HG02798 (cell line): ENCODE results near the gene UBAC2.
"Not testable (repeated sequence)": the region's sequence is repeated elsewhere in the genome, so short reads cannot be mapped to it uniquely, and the experiment has no call there.

Source experiments
- ATAC-seq: cut with Tn5 transposase; IDR thresholded peaks from one replicate; pipeline ENCODE4 v1.9.1; 2021; ENCODE audit warnings: mild to moderate bottlenecking; ENCODE audit not compliant: unreplicated experiment, poor library complexity

Gene UBAC2

GRCh38 chr13:99182439-99182838 is 18.2 kb upstream of the UBAC2 start:
- no peak for ATAC-seq

GRCh38 chr13:99185606-99186005 is 15.0 kb upstream of the UBAC2 start:
- ATAC-seq: no peak

- ATAC-seq: no peak
Measured at GRCh38 chr13:99190147-99190985, 10.3 kb upstream of the UBAC2 start.

DNA sequence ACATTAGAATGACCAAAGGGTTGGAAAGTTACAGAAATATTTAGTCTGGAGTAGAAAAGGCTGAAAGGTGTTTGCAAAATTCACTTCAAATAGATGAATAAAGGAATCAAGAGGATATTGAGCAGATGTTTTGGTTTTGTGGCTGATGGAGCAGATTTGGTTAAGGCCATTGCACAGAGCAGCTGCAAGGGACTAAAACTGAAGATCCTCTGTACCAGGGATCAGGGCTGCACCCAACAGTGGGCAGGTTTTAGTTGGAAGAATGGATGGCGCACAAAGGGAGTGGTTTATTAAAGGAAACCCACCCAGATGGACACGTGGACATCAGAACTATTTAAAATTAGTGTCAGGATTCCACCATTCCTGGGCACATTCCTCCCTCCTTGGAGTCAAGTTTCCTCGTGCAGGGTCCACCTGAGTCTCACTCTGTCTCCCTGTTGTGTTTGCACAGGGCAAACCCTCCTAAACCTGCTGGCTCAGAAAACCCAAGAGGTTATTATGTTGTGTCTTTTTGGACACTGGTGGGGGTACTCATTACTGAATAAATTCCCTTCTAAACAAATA is 9.2 kb upstream of the UBAC2 start:
- no peak for ATAC-seq

- no peak for ATAC-seq
Measured at GRCh38 chr13:99191900-99192399, 8.7 kb upstream of the UBAC2 start.

DNA sequence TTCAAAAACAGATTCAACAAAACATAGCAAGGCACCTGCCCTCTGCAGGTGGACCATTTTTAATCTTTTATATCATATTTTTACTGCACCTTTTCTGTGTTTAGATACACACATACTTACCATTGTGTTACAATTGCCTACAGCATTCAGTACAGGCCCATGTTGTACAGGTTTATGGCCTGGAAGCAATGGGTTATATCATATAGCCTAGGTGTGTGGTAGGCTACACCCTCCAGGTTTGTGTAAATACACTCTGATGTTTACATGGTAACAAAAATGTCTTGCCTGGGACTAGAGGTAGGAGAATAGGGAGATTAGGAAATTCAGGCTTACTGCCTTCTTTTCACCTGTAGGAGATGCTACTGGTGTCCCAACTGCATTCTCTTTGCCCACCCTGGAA is 8.2 kb upstream of the UBAC2 start:
- ATAC-seq: no peak

DNA sequence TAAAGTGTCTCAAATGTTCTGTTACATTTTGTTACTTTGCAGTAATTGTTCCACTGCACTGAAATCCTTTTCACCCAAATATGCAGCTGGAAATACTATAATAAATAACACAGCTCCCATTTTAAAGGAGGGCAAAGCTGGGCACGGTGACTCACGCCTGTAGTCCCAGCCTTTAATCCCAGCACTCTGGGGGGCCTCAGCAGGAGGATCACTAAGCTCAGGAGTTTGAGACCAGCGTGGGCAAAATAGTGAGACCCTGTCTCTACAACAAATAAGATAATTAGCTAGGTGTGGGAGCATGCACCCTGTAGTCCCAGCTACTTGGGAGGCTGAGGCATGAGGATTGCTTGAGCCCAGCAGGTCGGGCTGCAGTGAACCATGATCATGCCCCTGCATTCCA is 7.5 kb upstream of the UBAC2 start:
- no peak for ATAC-seq

- no peak for ATAC-seq
Measured at GRCh38 chr13:99196466-99197116, 4.1 kb upstream of the UBAC2 start.

- no peak for ATAC-seq
Measured at GRCh38 chr13:99197117-99197651, 3.5 kb upstream of the UBAC2 start.

DNA sequence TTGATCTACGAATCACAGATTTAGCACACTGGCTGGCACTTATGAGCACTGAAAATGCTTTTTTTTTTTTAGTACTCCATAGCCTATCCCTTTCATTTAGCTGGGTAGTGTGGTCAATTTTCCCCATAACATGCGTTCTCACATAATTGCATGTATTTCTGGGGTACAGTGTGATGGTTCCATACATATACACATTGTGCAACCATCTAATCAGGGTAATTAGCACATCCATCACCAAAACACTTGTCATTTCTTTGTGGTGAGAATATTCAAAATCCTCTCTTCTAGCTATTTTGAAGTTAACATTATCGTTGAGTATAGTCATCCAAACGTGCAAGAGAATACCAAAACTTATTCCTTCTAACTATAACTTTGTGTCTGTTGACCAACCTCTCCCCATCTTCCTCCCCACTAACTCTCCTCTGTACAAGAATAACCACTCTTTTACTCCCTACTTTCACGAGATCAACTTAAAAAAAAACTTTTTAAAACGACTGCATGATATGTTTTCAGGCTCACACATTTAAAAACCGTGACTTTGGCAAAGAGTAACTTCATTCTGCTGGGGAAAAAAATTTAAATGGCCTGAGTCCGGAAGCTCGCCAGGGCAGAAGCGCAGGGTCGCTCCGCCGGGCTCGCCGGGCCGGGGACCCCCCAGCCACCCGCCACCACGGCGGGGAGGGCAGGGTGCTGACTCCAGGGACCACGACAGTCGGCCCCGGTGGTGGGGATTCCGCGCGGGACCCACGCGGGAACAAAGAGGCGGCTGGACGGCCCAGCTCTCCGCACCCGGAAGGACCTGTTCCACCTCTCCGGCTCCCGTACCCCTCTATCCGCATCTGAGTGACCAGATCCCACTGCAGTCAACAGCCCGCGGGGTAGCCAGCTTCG is 868 bp upstream of the UBAC2 start:
- no peak for ATAC-seq

- no peak for ATAC-seq
Measured at GRCh38 chr13:99203601-99204579, 3.2 kb downstream of the UBAC2 start.

DNA sequence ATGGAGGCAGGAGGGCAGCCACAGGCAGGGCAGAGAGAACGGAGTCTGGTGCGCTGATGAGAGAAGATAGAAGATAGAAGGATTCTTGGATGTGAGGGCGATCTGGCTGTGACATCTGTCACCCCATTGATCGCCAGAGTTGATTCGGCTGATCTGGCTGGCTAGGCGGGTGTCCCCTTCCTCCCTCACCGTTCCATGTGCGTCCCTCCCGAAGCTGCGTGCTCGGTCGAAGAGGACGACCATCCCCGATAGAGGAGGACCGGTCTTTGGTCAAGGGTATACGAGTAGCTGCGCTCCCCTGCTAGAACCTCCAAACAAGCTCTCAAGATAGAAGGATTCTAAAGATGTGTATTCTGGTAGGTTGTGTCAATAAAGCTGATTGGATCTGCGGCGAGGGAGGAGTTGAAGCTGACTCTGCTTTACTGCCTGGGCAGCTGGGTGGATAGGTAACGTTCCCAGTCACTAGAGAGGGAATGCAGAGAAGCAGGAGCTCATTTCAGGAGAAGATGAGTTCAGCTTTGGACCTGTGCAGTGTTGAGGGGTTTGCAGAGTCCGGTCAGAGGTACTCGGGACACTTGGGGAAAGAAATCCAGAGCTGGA is 5.1 kb downstream of the UBAC2 start:
- no peak for ATAC-seq

- no peak for ATAC-seq
Measured at GRCh38 chr13:99206226-99206625, 5.6 kb downstream of the UBAC2 start.

DNA sequence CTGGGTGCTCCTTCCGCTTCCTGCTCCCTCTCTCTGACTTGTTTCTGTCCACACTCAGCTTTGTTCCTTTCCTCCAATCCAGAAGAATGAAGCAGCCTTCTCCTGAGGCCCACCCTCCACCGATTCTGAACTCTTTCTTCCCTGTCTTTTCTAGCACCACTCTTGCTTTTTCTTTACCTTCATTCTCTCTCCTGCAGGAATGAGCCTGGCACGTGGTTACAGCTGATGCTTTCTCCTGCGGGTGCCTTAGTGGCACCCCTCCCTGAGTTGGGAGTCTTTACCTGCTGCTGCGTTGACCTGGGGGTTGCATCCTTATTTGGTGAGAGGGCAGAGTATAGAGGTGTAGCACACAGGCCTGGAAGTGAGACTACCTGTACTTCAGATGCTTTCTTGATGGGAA is 6.2 kb downstream of the UBAC2 start:
- ATAC-seq: no peak

DNA sequence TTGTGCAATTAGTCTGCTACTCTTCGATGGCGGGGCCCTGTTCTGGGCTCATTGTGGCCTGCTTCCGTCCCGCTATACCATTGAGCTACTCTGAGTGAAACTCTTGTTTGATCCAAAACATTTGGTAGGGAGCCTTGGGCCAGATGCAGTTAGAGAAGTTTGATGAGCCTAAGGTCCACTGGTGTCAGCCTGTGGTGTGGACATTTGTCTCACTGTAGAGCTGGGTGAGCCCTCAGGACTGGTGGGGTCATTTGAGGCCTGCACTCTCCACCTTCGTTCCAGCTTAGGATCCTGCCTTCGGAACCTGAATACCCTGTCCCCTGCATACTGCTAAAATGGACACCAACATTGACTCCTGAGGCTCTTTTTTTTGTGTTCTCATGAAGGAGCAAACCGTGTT is 6.9 kb downstream of the UBAC2 start:
- ATAC-seq: no peak

DNA sequence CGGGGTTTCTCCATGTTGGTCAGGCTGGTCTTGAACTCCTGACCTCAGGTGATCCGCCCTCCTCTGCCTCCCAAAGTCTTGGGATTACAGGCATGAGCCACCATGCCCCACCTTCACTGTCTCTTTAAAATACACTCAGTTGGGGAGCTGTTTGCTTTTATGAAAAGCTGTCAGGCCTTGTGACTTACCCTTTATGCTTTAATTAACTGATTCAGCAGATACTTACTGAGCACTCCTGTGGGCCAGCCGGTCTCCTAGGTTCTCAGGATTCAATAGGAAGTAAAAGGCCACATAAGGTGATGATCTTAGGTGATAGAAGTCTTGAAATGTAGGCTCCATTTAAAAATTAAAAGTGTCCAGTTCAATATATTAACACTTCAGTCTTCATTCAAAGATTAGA is 7.5 kb downstream of the UBAC2 start:
- ATAC-seq: no peak

- no peak for ATAC-seq
Measured at GRCh38 chr13:99208845-99209527, 8.3 kb downstream of the UBAC2 start.

DNA sequence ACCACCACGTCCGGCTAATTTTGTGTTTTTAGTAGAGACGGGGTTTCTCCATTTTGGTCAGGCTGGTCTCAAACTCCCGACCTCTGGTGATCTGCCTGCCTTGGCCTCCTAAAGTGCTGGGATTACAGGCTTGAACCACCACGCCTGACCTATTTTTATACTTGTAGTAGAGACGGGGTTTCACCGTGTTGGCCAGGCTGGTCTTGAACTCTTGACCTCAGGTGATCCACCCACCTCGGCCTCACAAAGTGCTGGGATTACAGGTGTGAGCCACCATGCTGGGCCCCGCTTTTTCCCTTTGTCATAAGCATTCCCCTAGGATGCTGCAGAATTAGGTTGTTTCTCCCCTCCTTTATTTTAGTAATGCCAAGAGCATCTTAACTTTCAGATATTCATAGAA is 10.0 kb downstream of the UBAC2 start:
- ATAC-seq: not testable (repeated sequence)
